Fibroblast of mammary gland (primary cell): ENCODE measurements around the gene RGS16.

Source experiments
- DNase-seq: peaks from one replicate; pipeline ENCODE4 v3.0.0-alpha.2; 2010; ENCODE audit warnings: low read depth
- H3K4me3 ChIP-seq: 2 replicates; pipeline ENCODE4 v1.5.1; 2011; ENCODE audit warnings: low read depth, mild to moderate bottlenecking, low read length, moderate library complexity; ENCODE audit not compliant: control insufficient read depth
- TF ChIP-seq, protein P1 (sequence below): conservative IDR thresholded peaks from 2 replicates; pipeline ENCODE4 v1.5.1; 2011; ENCODE audit warnings: low read depth, low read length, inconsistent platforms; ENCODE audit not compliant: control insufficient read depth, insufficient read depth

The RGS16 gene

DNA sequence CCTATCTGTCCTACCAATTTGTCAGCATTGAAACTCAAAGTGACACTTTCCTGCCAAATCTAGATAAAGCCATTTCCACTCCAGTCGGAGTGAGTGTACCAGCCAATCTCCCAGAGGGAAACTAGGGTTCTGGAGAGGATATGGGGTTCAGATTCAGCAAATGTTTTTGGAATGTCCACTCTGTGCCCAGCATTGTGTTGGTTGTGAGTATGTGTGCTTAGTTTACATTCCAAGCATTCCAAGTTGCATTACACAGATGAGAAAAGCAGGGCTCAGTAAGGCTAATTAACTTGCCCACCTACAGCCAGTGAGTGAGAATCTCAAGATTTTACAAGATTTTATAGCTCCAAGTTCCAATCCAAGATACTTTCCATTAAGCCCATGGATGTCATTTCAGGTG is 26.4 kb upstream of the RGS16 start:
- DNase-seq: no peak
- TF ChIP-seq, protein P1, sequence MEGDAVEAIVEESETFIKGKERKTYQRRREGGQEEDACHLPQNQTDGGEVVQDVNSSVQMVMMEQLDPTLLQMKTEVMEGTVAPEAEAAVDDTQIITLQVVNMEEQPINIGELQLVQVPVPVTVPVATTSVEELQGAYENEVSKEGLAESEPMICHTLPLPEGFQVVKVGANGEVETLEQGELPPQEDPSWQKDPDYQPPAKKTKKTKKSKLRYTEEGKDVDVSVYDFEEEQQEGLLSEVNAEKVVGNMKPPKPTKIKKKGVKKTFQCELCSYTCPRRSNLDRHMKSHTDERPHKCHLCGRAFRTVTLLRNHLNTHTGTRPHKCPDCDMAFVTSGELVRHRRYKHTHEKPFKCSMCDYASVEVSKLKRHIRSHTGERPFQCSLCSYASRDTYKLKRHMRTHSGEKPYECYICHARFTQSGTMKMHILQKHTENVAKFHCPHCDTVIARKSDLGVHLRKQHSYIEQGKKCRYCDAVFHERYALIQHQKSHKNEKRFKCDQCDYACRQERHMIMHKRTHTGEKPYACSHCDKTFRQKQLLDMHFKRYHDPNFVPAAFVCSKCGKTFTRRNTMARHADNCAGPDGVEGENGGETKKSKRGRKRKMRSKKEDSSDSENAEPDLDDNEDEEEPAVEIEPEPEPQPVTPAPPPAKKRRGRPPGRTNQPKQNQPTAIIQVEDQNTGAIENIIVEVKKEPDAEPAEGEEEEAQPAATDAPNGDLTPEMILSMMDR: no peak
- H3K4me3 ChIP-seq: no peak overlapping the region

DNA sequence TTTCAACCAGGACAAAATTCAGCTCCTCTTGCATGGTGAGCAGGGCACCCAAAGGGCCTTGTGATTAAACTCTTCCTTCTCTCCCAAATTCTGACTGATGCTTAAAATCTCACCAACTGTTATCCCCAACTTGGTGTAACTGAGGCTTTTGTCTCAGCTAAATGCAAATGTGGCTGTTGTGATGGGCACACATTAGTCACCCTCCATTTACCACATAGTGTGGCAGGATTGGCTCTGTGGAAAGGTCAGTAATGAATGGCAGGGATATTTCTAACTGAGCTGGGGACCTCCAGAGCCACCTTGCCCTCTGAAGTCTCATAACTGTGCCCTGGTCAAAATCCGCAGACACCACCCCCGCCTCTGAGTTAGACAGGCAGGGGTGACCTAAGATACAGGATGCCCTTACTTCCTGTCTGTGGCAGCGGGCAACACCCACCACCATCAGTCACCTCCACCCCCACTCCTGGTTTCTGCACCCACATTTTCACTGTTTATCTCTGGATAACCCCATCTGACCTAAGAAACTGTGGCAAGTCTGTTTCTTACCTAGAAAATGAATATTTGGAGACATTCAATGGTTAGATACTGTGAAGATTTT is 25.4 kb upstream of the RGS16 start:
- TF ChIP-seq, protein P1: no peak
- no peak for DNase-seq

DNA sequence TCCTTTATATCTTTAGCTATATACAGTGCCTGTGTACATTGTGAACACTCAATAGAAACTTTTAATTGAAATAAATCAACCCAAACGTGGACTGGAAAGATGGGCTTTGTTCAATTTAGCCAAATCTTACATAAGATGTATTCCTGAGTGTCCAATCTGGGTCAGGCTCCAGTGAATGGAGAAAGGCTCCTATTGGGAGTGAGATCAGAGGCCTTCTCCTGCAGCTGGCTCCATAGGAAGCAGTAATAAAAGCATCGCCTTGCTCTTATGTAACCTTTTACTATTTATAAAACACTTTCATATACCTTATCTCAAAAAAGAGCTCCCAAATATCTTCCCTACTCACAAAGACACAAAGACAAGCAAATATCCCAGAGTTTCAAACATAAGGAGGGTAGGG is 24.9 kb upstream of the RGS16 start:
- no peak for DNase-seq

More for the DNA sequence above, 25.4 kb upstream of the RGS16 start:
- no peak overlapping the region for H3K4me3 ChIP-seq

DNA sequence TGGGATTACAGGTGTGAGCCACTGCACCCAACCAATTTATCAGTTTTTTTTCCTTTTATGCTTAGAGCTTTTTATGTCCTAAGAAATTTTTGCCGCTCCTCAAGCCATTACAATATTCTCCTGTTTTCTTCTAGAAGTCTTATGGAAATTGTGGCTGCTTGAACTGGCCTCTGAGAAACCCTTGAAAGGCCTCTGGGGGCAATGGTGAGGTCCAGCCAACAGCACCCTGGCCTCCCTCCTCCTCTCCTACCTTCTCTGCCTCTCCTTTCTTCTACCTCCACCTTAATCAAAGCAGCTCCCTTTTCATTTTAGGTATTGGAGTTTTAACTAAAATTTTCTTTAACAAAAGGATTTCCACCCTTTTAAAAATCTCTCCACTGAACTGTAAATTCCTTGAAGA is 24.5 kb upstream of the RGS16 start:
- TF ChIP-seq, protein P1: no peak
- DNase-seq: no peak

More for the DNA sequence above, 24.9 kb upstream of the RGS16 start:
- no peak overlapping the region for H3K4me3 ChIP-seq
- TF ChIP-seq, protein P1: no peak

DNA sequence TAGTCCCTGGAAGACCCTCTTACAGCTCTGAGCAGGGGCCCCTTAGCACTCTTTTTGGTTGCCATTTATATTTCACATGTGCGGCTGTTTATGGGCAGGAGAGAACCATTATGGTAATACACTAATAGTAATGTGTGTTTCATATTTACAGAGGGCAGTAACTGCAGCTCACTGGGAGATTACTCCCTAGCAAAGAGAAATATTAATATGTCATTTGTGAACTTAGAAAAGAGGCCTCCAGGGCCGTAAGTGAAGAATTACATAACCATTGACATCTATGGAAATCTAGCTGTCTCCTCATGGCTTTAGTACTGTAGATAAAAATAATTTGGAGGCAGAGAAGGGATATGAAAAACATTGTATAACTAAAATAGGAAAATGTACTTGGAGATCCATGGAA is 23.4 kb upstream of the RGS16 start:
- TF ChIP-seq, protein P1: no peak
- DNase-seq: no peak
- no peak overlapping the region for H3K4me3 ChIP-seq

More for the DNA sequence above, 24.5 kb upstream of the RGS16 start:
- no peak overlapping the region for H3K4me3 ChIP-seq

DNA sequence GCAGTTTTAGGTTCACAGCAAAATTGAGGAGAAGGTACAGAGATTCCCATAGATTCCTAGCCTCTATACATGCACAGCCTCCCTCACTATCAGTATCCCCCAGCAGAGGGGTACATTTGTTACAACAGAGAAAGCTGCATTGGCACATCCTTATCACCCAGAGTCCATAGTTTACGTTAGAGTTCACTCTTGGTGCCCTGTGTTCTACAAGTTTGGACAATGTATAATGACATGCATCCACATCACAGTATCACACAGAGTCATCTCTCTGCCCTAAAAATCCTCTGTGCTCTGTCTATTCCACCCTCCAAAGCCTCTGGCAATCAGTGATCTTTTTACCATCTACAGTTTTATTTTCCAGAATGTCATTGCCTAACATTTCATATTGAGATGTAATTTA is 22.3 kb upstream of the RGS16 start:
- H3K4me3 ChIP-seq: no peak overlapping the region
- TF ChIP-seq, protein P1: no peak
- DNase-seq: no peak
